Endodermal cell (in vitro differentiated cells): ENCODE results near the gene CPNE2. TPM values are rescaled to one million over a fixed set of nuclear protein-coding genes. Genes with fewer than 3 reads are reported as not detected.
A peak's percentile ranks its signal among the peaks of the same experiment; 100 is the strongest.

Experiments used
- DNase-seq: peaks from one replicate; pipeline ENCODE4 v3.0.0-alpha.2; 2017
- H3K27ac ChIP-seq: 2 replicates; pipeline ENCODE4 v1.5.1; 2013; ENCODE audit warnings: mild to moderate bottlenecking, low read depth, low read length, moderate library complexity
- H3K27me3 ChIP-seq: 2 replicates; pipeline ENCODE4 v1.6.1; 2013; ENCODE audit warnings: mild to moderate bottlenecking, low read length, moderate library complexity; ENCODE audit not compliant: insufficient read depth, control insufficient read depth, poor library complexity, severe bottlenecking
- H3K36me3 ChIP-seq: 2 replicates; pipeline ENCODE4 v1.7.0; 2013; ENCODE audit warnings: mild to moderate bottlenecking, low read length, moderate library complexity; ENCODE audit not compliant: control insufficient read depth, insufficient read depth
- H3K4me1 ChIP-seq: one replicate; pipeline ENCODE4 v1.7.0; 2013; ENCODE audit warnings: low read length; ENCODE audit not compliant: control insufficient read depth, insufficient read depth
- H3K4me3 ChIP-seq: 2 replicates; pipeline ENCODE4 v1.5.1; 2013; ENCODE audit warnings: mild to moderate bottlenecking, low read length, moderate library complexity
- H3K9ac ChIP-seq: 2 replicates; pipeline ENCODE4 v1.6.1; 2013; ENCODE audit warnings: mild to moderate bottlenecking, low read length, moderate library complexity; ENCODE audit not compliant: poor library complexity, severe bottlenecking; ENCODE audit errors: extremely low read depth
- H3K9me3 ChIP-seq: 2 replicates; pipeline ENCODE4 v1.6.1; 2013; ENCODE audit warnings: mild to moderate bottlenecking, low read length, moderate library complexity; ENCODE audit not compliant: control insufficient read depth
- H3K27ac Mint-ChIP-seq: 2 replicates; pipeline ENCODE4 v1.8.0; 2020; ENCODE audit warnings: mixed read lengths
- H3K27me3 Mint-ChIP-seq: 2 replicates; pipeline ENCODE4 v1.8.0; 2021; ENCODE audit warnings: mild to moderate bottlenecking, mixed read lengths; ENCODE audit not compliant: insufficient read depth
- H3K36me3 Mint-ChIP-seq: 2 replicates; pipeline ENCODE4 v1.8.0; 2020; ENCODE audit warnings: low read depth, mixed read lengths
- H3K4me1 Mint-ChIP-seq: 2 replicates; pipeline ENCODE4 v1.8.0; 2020; ENCODE audit warnings: mixed read lengths
- H3K4me3 Mint-ChIP-seq: 2 replicates; pipeline ENCODE4 v1.8.0; 2020; ENCODE audit warnings: mild to moderate bottlenecking, moderate library complexity, mixed read lengths
- H3K9me3 Mint-ChIP-seq: 2 replicates; pipeline ENCODE4 v1.8.0; 2020; ENCODE audit warnings: mild to moderate bottlenecking, mixed read lengths
- CTCF ChIP-seq: fragments of 200-600 bp; sonication (generic); conservative IDR thresholded peaks from 2 replicates; pipeline ENCODE4 v1.5.0; 2021; ENCODE audit warnings: antibody characterized with exemption, mild to moderate bottlenecking
- WGBS, 2 experiments: methylation state at CpG; one replicate each; pipeline versions ENCODE4 v1.1.5 to v1.1.7; 2013; ENCODE audit warnings: missing lambda C conversion rate in 2 of 2, mixed read lengths in 1 of 2; ENCODE audit not compliant: insufficient coverage in 1 of 2, insufficient read length in 1 of 2; 5-methylcytosine and 5-hydroxymethylcytosine counted together
- total RNA-seq, 2 donors: library from RNA; stranded (reverse); fragmentation: NEBNext Ultra II Directional in 1 of 2; extraction: Animal tissue kit (Norgen Biotek cat#: 25700) in 1 of 2; gene quantifications; 2 replicates in 1 of 2; 3 replicates in 1 of 2; pipeline ENCODE4 v1.2.1, GENCODE V29; 2021

The CPNE2 gene
- total RNA-seq, 2 donors from 2014 or later, result 12.3 to 16.6 TPM

GRCh38 chr16:57184113-57184512 is 91.7 kb downstream of the CPNE2 start:
- Mint-ChIP-seq H3K4me3 (peak overlapping the region; percentile 99), H3K27ac (no peak overlapping the region), H3K27me3 (peaks cover 28% of the 10 kb centered on the region), H3K36me3 (peaks cover 3% of the 10 kb centered on the region), H3K4me1 (peaks cover 23% of the 10 kb centered on the region), H3K9me3 (no peaks in the 10 kb centered on the region)
- no peak for TF ChIP-seq CTCF
- no peaks in the 10 kb centered on the region for H3K27me3 ChIP-seq
- peak overlapping the region; percentile 95 for H3K4me3 ChIP-seq
- DNase-seq, result no peak
- WGBS, 2 experiments, result 93 to 100% methylated on average over 2 to 3 of the region's 4 CpGs
- peaks cover 2% of the 10 kb centered on the region for H3K36me3 ChIP-seq
- peaks cover 7% of the 10 kb centered on the region for H3K4me1 ChIP-seq
- H3K9me3 ChIP-seq, result no peaks in the 10 kb centered on the region
- no peak overlapping the region for H3K9ac ChIP-seq
- H3K27ac ChIP-seq, result no peak overlapping the region

GRCh38 chr16:57184887-57185445 is 92.6 kb downstream of the CPNE2 start:
- DNase-seq, result peak; percentile 51
- TF ChIP-seq CTCF, result no peak
- Histone ChIP-seq H3K4me1 (no peaks in the 10 kb centered on the region), H3K9me3 (no peaks in the 10 kb centered on the region), H3K27me3 (no peaks in the 10 kb centered on the region), H3K9ac (peak overlapping the region; percentile 68), H3K4me3 (peak overlapping the region; percentile 95), H3K27ac (peak overlapping the region; percentile 72), H3K36me3 (peaks cover 10% of the 10 kb centered on the region)
- Mint-ChIP-seq H3K9me3 (no peaks in the 10 kb centered on the region), H3K4me3 (peak overlapping the region; percentile 99), H3K27ac (no peak overlapping the region), H3K4me1 (peaks cover 17% of the 10 kb centered on the region), H3K36me3 (peaks cover 8% of the 10 kb centered on the region), H3K27me3 (peaks cover 27% of the 10 kb centered on the region)
- 29 to 30% methylated on average over 13 to 15 of the region's 15 CpGs for WGBS, 2 experiments

GRCh38 chr16:57185446-57185944 is 93.1 kb downstream of the CPNE2 start:
- Mint-ChIP-seq H3K4me1 (peaks cover 17% of the 10 kb centered on the region), H3K4me3 (peak overlapping the region; percentile 99), H3K27ac (peak overlapping the region; percentile 87), H3K9me3 (no peaks in the 10 kb centered on the region), H3K36me3 (peaks cover 8% of the 10 kb centered on the region), H3K27me3 (peaks cover 23% of the 10 kb centered on the region)
- WGBS, 2 experiments, result 0 to 1% methylated on average over 14 to 37 of the region's 37 CpGs
- Histone ChIP-seq H3K4me3 (peak overlapping the region; percentile 95), H3K27me3 (no peaks in the 10 kb centered on the region), H3K4me1 (no peaks in the 10 kb centered on the region), H3K27ac (peak overlapping the region; percentile 72), H3K36me3 (peaks cover 13% of the 10 kb centered on the region), H3K9ac (peak overlapping the region; percentile 68), H3K9me3 (no peaks in the 10 kb centered on the region)
- no peak for DNase-seq
- no peak for TF ChIP-seq CTCF
